ENCODE measurements around the gene PROCR. TPM values are rescaled to one million over a fixed set of nuclear protein-coding genes. Genes with fewer than 3 reads are reported as not detected.
"Not testable (repeated sequence)": the region's sequence is repeated elsewhere in the genome, so short reads cannot be mapped to it uniquely, and the experiment has no call there.

PROCR gene
- total RNA-seq, 2 experiments from 2014 or later, result 1.2 to 1.3 TPM

GRCh38 chr20:35145141-35145564 lies 26.7 kb upstream of the PROCR start:
- Mint-ChIP-seq H3K4me3 (peak overlapping the region; percentile 37), H3K27ac (peak overlapping the region; percentile 57), H3K36me3 (ENCODE audit: low read depth) (peaks cover 37% of the 10 kb centered on the region), H3K4me1 (ENCODE audit: low read depth) (peaks cover 29% of the 10 kb centered on the region), H3K9me3 (ENCODE audit: insufficient read depth) (no peaks in the 10 kb centered on the region), H3K27me3 (ENCODE audit: low read depth) (no peaks in the 10 kb centered on the region)
- DNase-seq, result peak; percentile 37
- ChIA-PET CTCF (interaction anchor here (0.5 to 5.2 kb wide), 37 partner anchors 9 to 310 kb away, joined by 3 to 73 read pairs (median 4); partner anchors contain the start of genes ACSS2, CEP250, EIF6 and MMP24OS), POLR2A (no interaction called here)
- peak; percentile 37 for ATAC-seq

GRCh38 chr20:35146299-35146919 lies 25.5 kb upstream of the PROCR start:
- ATAC-seq (peak; percentile 25), DNase-seq (peak; percentile 39)
- Mint-ChIP-seq H3K9me3 (ENCODE audit: insufficient read depth) (no peaks in the 10 kb centered on the region), H3K36me3 (ENCODE audit: low read depth) (peaks cover 29% of the 10 kb centered on the region), H3K27ac (peak overlapping the region; percentile 79), H3K4me1 (ENCODE audit: low read depth) (peaks cover 29% of the 10 kb centered on the region), H3K4me3 (peak overlapping the region; percentile 99), H3K27me3 (ENCODE audit: low read depth) (no peaks in the 10 kb centered on the region)
- ChIA-PET POLR2A (interaction anchor here (0.6 to 1.9 kb wide), 11 partner anchors 9 to 348 kb away, joined by 3 to 10 read pairs (median 4); partner anchors contain the start of gene MMP24OS), CTCF (interaction anchor here (1.0 to 5.2 kb wide), 16 partner anchors 19 to 630 kb away, joined by 3 to 73 read pairs (median 6); partner anchors contain the start of genes ACSS2 and MMP24OS)

GRCh38 chr20:35146920-35147574 lies 24.8 kb upstream of the PROCR start, which contains the start of gene EDEM2:
TSS of gene EDEM2 (minus strand) at chr20:35147336. CDS start at chr20:35147258, 78 bp downstream.
- H3K36me3 Mint-ChIP-seq (ENCODE audit: low read depth), result peaks cover 24% of the 10 kb centered on the region
- POLR2A ChIA-PET, result interaction anchor here (0.6 to 1.9 kb wide), 14 partner anchors 10 to 347 kb away, joined by 3 to 10 read pairs (median 4); partner anchors contain the start of genes MMP24OS and TRPC4AP
- H3K4me1 Mint-ChIP-seq (ENCODE audit: low read depth), result peaks cover 29% of the 10 kb centered on the region
- H3K4me3 Mint-ChIP-seq, result peak within 1 kb of the TSS; percentile 99
- peak within 1 kb of the TSS; percentile 79 for H3K27ac Mint-ChIP-seq
- peak; percentile 96 for DNase-seq
- ATAC-seq, result peak; percentile 91
- no peaks in the 10 kb centered on the region for H3K9me3 Mint-ChIP-seq (ENCODE audit: insufficient read depth)
- no peaks in the 10 kb centered on the region for H3K27me3 Mint-ChIP-seq (ENCODE audit: low read depth)
- CTCF ChIA-PET, result interaction anchor here (1.0 to 5.2 kb wide), 16 partner anchors 18 to 630 kb away, joined by 3 to 73 read pairs (median 6); partner anchors contain the start of genes ACSS2 and MMP24OS

DNA sequence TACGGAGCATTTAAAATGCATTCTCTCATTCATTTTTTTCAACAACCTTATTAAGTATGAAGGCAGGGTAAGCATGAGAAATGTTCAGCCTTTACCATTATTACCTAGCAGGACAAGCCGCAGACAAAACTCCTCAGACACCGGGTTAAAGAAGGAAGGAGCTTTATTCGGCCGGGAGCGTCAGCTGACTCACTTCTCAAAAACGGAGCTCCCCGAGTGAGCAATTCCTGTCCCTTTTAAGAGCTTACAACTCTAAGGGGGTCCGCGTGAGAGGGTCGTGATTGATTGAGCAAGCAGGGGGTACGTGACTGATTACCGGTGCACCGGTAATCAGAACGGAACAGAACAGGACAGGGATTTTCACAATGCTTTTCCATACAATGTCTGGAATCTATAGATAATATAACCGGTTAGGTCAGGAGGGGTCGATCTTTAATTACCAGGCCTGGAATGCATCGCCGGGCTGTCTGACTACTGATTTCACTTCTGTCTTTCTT lies 24.2 kb upstream of the PROCR start:
- Mint-ChIP-seq H3K4me3 (peak overlapping the region; percentile 99), H3K4me1 (ENCODE audit: low read depth) (peaks cover 29% of the 10 kb centered on the region), H3K36me3 (ENCODE audit: low read depth) (peaks cover 20% of the 10 kb centered on the region), H3K27ac (peak overlapping the region; percentile 79)
- ChIA-PET CTCF (interaction anchor here (1.0 to 5.2 kb wide), 12 partner anchors 22 to 631 kb away, joined by 3 to 73 read pairs (median 8); partner anchors contain the start of gene MMP24OS), POLR2A (interaction anchor here (0.7 to 1.9 kb wide), 6 partner anchors 13 to 270 kb away, joined by 3 to 10 read pairs (median 4); partner anchors contain the start of genes MMP24OS and TRPC4AP)
- ATAC-seq (peak; percentile 10), DNase-seq (peak; percentile 33)
- H3K9me3 Mint-ChIP-seq (ENCODE audit: insufficient read depth); H3K27me3 Mint-ChIP-seq (ENCODE audit: low read depth): not testable (repeated sequence)

- CTCF ChIA-PET, result no interaction called here
- DNase-seq (no peak), ATAC-seq (no peak)
- Mint-ChIP-seq H3K9me3 (ENCODE audit: insufficient read depth) (no peaks in the 10 kb centered on the region), H3K4me3 (no peak overlapping the region), H3K4me1 (ENCODE audit: low read depth) (peaks cover 18% of the 10 kb centered on the region), H3K27ac (no peak overlapping the region), H3K36me3 (ENCODE audit: low read depth) (peaks cover 8% of the 10 kb centered on the region), H3K27me3 (ENCODE audit: low read depth) (no peaks in the 10 kb centered on the region)
- POLR2A ChIA-PET, result no interaction called here
Observed at GRCh38 chr20:35150846-35151579, 20.9 kb upstream of the PROCR start.

DNA sequence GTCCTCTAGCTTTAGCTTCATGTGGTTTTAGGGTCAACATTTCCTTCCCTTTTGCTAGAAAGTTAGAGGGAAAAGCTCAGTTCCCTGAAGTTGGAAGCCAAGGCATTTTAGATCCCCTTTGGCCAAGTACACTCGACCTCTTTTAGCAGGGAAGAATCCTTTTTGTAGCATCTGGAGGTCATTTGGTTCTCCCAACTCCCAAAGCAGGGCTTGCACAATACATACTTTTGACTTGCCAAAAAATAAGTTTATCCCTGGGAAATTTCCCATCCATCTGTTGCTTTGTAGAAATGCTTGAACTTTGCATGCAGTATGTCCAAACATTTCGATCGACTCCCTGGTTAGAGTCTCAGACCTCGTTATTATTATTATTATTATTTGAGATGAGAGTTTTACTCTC lies 20.1 kb upstream of the PROCR start:
- Mint-ChIP-seq H3K4me1 (ENCODE audit: low read depth) (peaks cover 14% of the 10 kb centered on the region), H3K36me3 (ENCODE audit: low read depth) (peaks cover 7% of the 10 kb centered on the region), H3K4me3 (no peak overlapping the region), H3K9me3 (ENCODE audit: insufficient read depth) (no peaks in the 10 kb centered on the region), H3K27ac (no peak overlapping the region), H3K27me3 (ENCODE audit: low read depth) (no peaks in the 10 kb centered on the region)
- CTCF ChIA-PET, result no interaction called here
- no peak for ATAC-seq
- DNase-seq, result no peak
- POLR2A ChIA-PET, result no interaction called here

DNA sequence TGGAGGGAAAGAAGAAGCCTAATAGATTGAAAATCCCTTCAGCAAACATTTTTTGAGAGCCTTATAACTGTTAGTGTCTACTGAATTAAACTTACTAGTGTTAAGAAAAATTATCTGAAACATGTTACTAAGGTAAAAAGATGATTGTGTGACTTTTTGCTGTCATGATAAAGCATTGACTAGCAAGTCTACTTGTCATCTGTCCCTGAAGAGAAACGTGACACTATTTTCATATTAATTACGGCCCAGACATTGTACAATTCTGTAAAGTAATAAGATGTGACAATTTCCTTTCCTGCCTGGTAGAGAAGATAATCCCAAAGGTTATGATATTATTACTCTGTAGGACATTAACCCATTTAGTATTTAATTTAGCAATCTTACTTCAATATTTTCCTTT lies 15.9 kb upstream of the PROCR start:
- Mint-ChIP-seq H3K27ac (no peak overlapping the region), H3K4me3 (no peak overlapping the region)

DNA sequence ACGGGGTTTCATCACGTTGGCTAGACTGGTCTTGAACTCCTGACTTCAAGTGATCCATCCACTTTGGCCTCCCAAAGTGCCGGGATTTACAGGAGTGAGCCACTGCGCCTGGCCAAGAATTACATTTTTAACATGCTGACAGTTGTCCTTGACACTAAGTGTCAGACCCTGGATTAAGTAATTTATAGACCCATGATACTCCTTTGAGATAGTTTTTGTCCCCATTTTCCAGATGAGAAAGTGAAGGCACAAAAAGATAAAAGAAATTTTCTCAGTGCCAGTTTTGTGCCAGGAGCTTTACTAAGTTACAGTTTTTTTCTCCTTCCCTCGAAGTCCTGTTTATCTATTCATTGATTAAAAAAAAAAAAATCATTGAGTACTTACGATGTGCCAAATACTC lies 14.9 kb upstream of the PROCR start:
- ChIA-PET CTCF (no interaction called here), POLR2A (interaction anchor here (0.6 kb wide), 1 partner anchor 80 kb away, joined by 5 read pairs; no protein-coding TSS in a partner anchor)
- Mint-ChIP-seq H3K4me3 (no peak overlapping the region), H3K27ac (no peak overlapping the region), H3K4me1 (ENCODE audit: low read depth) (peaks cover 15% of the 10 kb centered on the region), H3K9me3 (ENCODE audit: insufficient read depth) (no peaks in the 10 kb centered on the region), H3K36me3 (ENCODE audit: low read depth) (no peaks in the 10 kb centered on the region), H3K27me3 (ENCODE audit: low read depth) (no peaks in the 10 kb centered on the region)
- no peak for DNase-seq
- ATAC-seq, result no peak

More for the DNA sequence above, 15.9 kb upstream of the PROCR start:
- peaks cover 6% of the 10 kb centered on the region for H3K4me1 Mint-ChIP-seq (ENCODE audit: low read depth)
- H3K36me3 Mint-ChIP-seq (ENCODE audit: low read depth), result no peaks in the 10 kb centered on the region
- no peak for ATAC-seq
- no peaks in the 10 kb centered on the region for H3K27me3 Mint-ChIP-seq (ENCODE audit: low read depth)
- DNase-seq, result no peak
- no peaks in the 10 kb centered on the region for H3K9me3 Mint-ChIP-seq (ENCODE audit: insufficient read depth)
- ChIA-PET CTCF (no interaction called here), POLR2A (no interaction called here)

DNA sequence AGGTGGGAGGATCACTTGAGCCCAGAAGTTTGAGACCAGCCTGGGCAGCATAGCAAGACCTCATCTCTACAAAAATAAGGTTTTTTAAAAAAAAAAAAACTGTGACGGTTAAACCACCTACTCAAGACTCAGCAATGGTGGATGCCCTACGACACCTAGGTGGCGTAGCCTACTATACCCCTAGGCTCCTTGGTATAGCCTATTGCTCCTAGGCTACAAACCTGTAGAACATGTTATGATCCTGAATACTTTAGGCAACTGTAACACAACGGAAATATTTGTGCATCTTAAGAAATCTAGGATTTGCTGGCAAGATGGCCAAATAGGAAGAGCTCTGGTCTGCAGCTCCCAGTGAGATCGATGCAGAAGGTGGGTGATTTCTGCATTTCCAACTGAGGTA lies 11.5 kb upstream of the PROCR start:
- DNase-seq; H3K27me3 Mint-ChIP-seq (ENCODE audit: low read depth); H3K4me3 Mint-ChIP-seq; H3K9me3 Mint-ChIP-seq (ENCODE audit: insufficient read depth); H3K27ac Mint-ChIP-seq; ATAC-seq; H3K36me3 Mint-ChIP-seq (ENCODE audit: low read depth); CTCF ChIA-PET: not testable (repeated sequence)
- H3K4me1 Mint-ChIP-seq (ENCODE audit: low read depth), result peaks cover 18% of the 10 kb centered on the region
- POLR2A ChIA-PET, result interaction anchor here (1.2 kb wide), 1 partner anchor 13 kb away, joined by 6 read pairs; the partner anchor contains the start of gene EDEM2

DNA sequence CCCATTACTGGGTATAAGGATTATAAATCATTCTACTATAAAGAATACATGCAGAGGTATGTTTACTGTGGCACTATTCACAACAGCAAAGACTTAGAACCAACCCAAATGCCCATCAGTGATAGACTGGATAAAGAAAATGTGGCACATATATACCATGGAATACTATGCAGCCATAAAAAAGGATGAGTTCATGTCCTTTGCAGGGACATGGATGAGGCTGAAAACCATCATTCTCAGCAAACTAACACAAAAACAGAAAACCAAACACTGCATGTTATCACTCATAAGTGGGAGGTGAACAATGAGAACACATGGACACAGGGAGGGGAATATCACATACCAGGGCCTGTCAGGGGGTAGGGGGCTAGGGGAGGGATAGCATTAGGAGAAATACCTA lies 7.3 kb upstream of the PROCR start:
- CTCF ChIA-PET; H3K9me3 Mint-ChIP-seq (ENCODE audit: insufficient read depth); H3K4me3 Mint-ChIP-seq; DNase-seq; POLR2A ChIA-PET; ATAC-seq; H3K36me3 Mint-ChIP-seq (ENCODE audit: low read depth); H3K27ac Mint-ChIP-seq; H3K27me3 Mint-ChIP-seq (ENCODE audit: low read depth): not testable (repeated sequence)
- peaks cover 20% of the 10 kb centered on the region for H3K4me1 Mint-ChIP-seq (ENCODE audit: low read depth)
